ENCODE results near the gene MICAL3.
"Not testable (repeated sequence)": the region's sequence is repeated elsewhere in the genome, so short reads cannot be mapped to it uniquely, and the experiment has no call there.

MICAL3 gene

GRCh38 chr22:17884893-17885292, 139.5 kb downstream of the MICAL3 start:
- DNase-seq (ENCODE audit: low spot score) = no peak

GRCh38 chr22:17884084-17884483, 140.3 kb downstream of the MICAL3 start:
- no peak for DNase-seq (ENCODE audit: low spot score)

- no peak for DNase-seq (ENCODE audit: low spot score)
Observed at GRCh38 chr22:17883356-17883755, 141.0 kb downstream of the MICAL3 start.

GRCh38 chr22:17882727-17883126, 141.6 kb downstream of the MICAL3 start:
- no peak for DNase-seq (ENCODE audit: low spot score)

GRCh38 chr22:17882162-17882561, 142.2 kb downstream of the MICAL3 start:
- DNase-seq (ENCODE audit: low spot score) = no peak

- DNase-seq (ENCODE audit: low spot score) = no peak
Observed at GRCh38 chr22:17881366-17881765, 143.0 kb downstream of the MICAL3 start.

- no peak for DNase-seq (ENCODE audit: low spot score)
Observed at GRCh38 chr22:17880468-17880867, 143.9 kb downstream of the MICAL3 start.

- DNase-seq (ENCODE audit: low spot score) = no peak
Observed at GRCh38 chr22:17880020-17880419, 144.3 kb downstream of the MICAL3 start.

- no peak for DNase-seq (ENCODE audit: low spot score)
Observed at GRCh38 chr22:17878941-17879340, 145.4 kb downstream of the MICAL3 start.

- DNase-seq (ENCODE audit: low spot score) = no peak
Observed at GRCh38 chr22:17878186-17878694, 146.1 kb downstream of the MICAL3 start.

GRCh38 chr22:17876878-17877855, 147.2 kb downstream of the MICAL3 start:
- DNase-seq (ENCODE audit: low spot score) = not testable (repeated sequence)

- no peak for DNase-seq (ENCODE audit: low spot score)
Observed at GRCh38 chr22:17876306-17876831, 148.0 kb downstream of the MICAL3 start.

GRCh38 chr22:17875631-17876030, 148.7 kb downstream of the MICAL3 start:
- no peak for DNase-seq (ENCODE audit: low spot score)

- DNase-seq (ENCODE audit: low spot score) = no peak
Observed at GRCh38 chr22:17875156-17875555, 149.2 kb downstream of the MICAL3 start.

GRCh38 chr22:17874231-17874905, 150.0 kb downstream of the MICAL3 start:
- no peak for DNase-seq (ENCODE audit: low spot score)

- DNase-seq (ENCODE audit: low spot score) = no peak
Observed at GRCh38 chr22:17873804-17874203, 150.6 kb downstream of the MICAL3 start.

GRCh38 chr22:17873116-17873515, 151.2 kb downstream of the MICAL3 start:
- no peak for DNase-seq (ENCODE audit: low spot score)

- no peak for DNase-seq (ENCODE audit: low spot score)
Observed at GRCh38 chr22:17872471-17872870, 151.9 kb downstream of the MICAL3 start.

- DNase-seq (ENCODE audit: low spot score) = peak; percentile 82
Observed at GRCh38 chr22:17871726-17872458, 152.5 kb downstream of the MICAL3 start.

- DNase-seq (ENCODE audit: low spot score) = no peak
Observed at GRCh38 chr22:17870407-17870806, 154.0 kb downstream of the MICAL3 start.

- DNase-seq (ENCODE audit: low spot score) = no peak
Observed at GRCh38 chr22:17869285-17870096, 154.9 kb downstream of the MICAL3 start.

All from putamen (tissue), 1 donor.